Cardiac muscle cell (in vitro differentiated cells and primary cell): ENCODE measurements around the gene MAN1C1. TPM values are rescaled to one million over a fixed set of nuclear protein-coding genes. Genes with fewer than 3 reads are reported as not detected.

Experiments
- DNase-seq, 2 donors: peaks; one replicate each; pipeline versions ENCODE4 v3.0.0 to v3.0.0-alpha.2; 2010 to 2017; ENCODE audit warnings: low read depth in 1 of 2, low spot score in 1 of 2
- H3K27ac ChIP-seq: fragments of 200-600 bp; sonication (generic); 2 replicates; pipeline ENCODE4 v1.5.1; 2016
- H3K27me3 ChIP-seq: fragments of 200-600 bp; sonication (generic); 2 replicates; pipeline ENCODE4 v1.6.0; 2016; ENCODE audit warnings: control low read depth
- H3K36me3 ChIP-seq: fragments of 200-600 bp; sonication (generic); 2 replicates; pipeline ENCODE4 v1.5.1; 2016; ENCODE audit warnings: control low read depth
- H3K4me1 ChIP-seq: fragments of 200-600 bp; sonication (generic); 2 replicates; pipeline ENCODE4 v1.8.1; 2017; ENCODE audit warnings: low read depth, mild to moderate bottlenecking, mixed run types
- H3K4me3 ChIP-seq: fragments of 200-600 bp; sonication (generic); 2 replicates; pipeline ENCODE4 v1.5.1; 2016; ENCODE audit warnings: mild to moderate bottlenecking
- H3K9me3 ChIP-seq: fragments of 200-600 bp; sonication (generic); 2 replicates; pipeline ENCODE4 v1.5.1; 2017; ENCODE audit warnings: low read depth, mild to moderate bottlenecking, control low read depth
- polyA plus RNA-seq: library from polyadenylated mRNA; unstranded; fragments of >200 nt; fragmentation: Nextera tagmentation; extraction: Ambion mirVana; gene quantifications from 2 replicates; pipeline ENCODE4 v1.2.1, GENCODE V29; 2016
- total RNA-seq: library from RNA; depleted of rRNA; stranded (reverse); fragments of >200 nt; gene quantifications from 2 replicates; pipeline ENCODE4 v1.2.3, GENCODE V29; 2016
- TF ChIP-seq, protein P1 (sequence below): IDR thresholded peaks from 2 replicates; pipeline ENCODE4 v1.5.1; 2012; ENCODE audit warnings: low read depth, mild to moderate bottlenecking, low read length

The MAN1C1 gene
- total and polyA plus RNA-seq, 2 experiments from 2014 or later = 88.8 to 118 TPM

DNA sequence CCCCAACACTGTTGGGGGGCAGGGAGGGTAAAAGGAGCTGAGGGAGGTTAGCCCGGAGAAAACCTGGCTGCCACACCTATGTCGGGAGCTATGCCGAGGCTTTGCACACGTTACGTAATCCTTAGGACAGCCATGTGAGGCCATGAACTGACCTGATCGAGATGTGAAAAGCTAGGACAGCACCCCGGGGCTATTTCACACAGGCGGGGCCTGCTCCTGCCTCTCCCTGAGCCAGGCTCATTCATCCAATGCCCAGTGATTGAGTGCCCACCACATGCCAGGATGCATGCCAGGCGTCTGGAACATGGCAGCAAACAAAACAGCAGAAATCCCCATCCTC lies 43.0 kb upstream of the MAN1C1 start:
- Histone ChIP-seq H3K27me3 (no peaks in the 10 kb centered on the region), H3K27ac (no peak overlapping the region), H3K9me3 (no peaks in the 10 kb centered on the region), H3K4me1 (peaks cover 4% of the 10 kb centered on the region), H3K36me3 (no peaks in the 10 kb centered on the region), H3K4me3 (no peak overlapping the region)
- TF ChIP-seq, protein P1, sequence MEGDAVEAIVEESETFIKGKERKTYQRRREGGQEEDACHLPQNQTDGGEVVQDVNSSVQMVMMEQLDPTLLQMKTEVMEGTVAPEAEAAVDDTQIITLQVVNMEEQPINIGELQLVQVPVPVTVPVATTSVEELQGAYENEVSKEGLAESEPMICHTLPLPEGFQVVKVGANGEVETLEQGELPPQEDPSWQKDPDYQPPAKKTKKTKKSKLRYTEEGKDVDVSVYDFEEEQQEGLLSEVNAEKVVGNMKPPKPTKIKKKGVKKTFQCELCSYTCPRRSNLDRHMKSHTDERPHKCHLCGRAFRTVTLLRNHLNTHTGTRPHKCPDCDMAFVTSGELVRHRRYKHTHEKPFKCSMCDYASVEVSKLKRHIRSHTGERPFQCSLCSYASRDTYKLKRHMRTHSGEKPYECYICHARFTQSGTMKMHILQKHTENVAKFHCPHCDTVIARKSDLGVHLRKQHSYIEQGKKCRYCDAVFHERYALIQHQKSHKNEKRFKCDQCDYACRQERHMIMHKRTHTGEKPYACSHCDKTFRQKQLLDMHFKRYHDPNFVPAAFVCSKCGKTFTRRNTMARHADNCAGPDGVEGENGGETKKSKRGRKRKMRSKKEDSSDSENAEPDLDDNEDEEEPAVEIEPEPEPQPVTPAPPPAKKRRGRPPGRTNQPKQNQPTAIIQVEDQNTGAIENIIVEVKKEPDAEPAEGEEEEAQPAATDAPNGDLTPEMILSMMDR = no peak
- DNase-seq = no peak

DNA sequence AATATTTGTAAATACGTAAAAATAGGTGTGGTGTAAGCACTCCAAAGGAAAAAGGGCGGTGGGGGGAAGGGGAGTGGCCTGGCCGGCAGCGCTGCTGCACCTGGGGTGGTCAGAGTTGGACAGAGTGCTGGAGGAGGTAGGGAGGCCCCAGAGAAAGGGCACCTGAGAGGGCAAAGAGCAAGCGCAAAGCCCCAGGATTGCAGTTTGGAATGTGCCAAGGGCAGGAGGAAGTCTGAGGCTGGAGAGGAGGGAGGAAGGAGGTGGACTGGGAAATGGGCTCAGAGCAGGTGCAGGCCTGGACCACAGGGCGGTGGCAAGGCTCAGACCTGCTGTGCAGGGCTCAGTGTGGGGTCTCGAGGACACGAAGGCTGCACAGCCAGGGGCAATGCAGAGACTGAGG lies 42.6 kb upstream of the MAN1C1 start:
- H3K27ac ChIP-seq = no peak overlapping the region
- H3K9me3 ChIP-seq = no peaks in the 10 kb centered on the region
- TF ChIP-seq, protein P1 = no peak
- DNase-seq = no peak
- no peak overlapping the region for H3K4me3 ChIP-seq
- peaks cover 4% of the 10 kb centered on the region for H3K4me1 ChIP-seq
- H3K27me3 ChIP-seq = no peaks in the 10 kb centered on the region
- no peaks in the 10 kb centered on the region for H3K36me3 ChIP-seq

DNA sequence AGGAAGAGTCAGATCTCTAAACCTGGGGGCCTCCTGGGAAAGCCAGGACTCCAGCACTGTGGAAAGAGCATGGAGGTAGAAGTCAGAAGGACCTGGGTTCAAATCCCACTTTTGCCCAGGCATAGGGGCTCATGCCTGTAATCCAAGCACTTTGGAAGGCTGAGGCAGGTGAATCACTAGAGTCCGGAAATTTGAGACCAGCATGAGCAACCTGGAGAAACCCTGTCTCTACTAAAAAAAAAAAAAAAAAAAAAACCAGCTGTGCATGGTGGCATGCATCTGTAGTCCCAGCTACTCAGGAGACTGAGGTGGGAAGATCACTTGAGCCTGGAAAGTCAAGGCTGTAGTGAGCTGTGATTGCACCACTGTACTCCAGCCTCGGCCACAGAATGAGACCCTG lies 41.4 kb upstream of the MAN1C1 start:
- no peaks in the 10 kb centered on the region for H3K9me3 ChIP-seq
- TF ChIP-seq, protein P1 = no peak
- no peaks in the 10 kb centered on the region for H3K36me3 ChIP-seq
- H3K4me3 ChIP-seq = no peak overlapping the region
- peaks cover 4% of the 10 kb centered on the region for H3K4me1 ChIP-seq
- H3K27ac ChIP-seq = no peak overlapping the region
- H3K27me3 ChIP-seq = no peaks in the 10 kb centered on the region
- no peak for DNase-seq

DNA sequence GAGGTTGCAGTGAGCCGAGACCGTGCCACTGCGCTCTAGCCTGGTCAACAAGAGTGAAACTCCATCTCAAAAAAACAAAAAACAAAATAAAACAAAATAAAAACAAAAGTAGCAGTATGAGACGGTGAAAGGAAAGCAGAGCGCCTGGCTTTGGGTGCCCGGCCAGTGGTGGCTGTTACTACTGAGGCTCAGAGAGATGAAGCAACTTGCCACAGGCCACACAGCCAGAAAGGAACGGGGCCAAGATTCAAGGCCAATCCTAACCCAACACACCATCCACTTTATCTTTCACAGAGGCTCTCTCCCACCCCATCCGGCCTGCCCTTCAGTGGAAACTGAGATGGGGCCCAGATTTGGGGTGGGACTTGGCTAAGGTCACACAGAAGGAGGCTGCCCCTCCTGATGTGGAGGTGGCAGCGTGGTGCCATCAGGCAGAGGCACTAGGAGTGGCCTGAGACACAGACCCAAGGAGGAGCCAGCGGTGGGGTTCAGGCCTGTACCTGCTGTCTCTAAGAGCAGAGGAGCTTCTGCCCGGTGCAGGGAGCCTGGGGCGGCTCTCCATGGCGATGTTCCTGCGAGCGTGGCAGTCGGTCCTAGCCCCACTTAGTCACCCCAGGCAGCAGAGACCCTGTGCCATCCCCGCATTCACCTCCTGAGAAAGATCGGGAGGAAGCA lies 40.0 kb upstream of the MAN1C1 start:
- Histone ChIP-seq H3K27me3 (no peaks in the 10 kb centered on the region), H3K27ac (no peak overlapping the region), H3K9me3 (no peaks in the 10 kb centered on the region), H3K4me1 (peaks cover 4% of the 10 kb centered on the region), H3K36me3 (no peaks in the 10 kb centered on the region), H3K4me3 (no peak overlapping the region)
- no peak for DNase-seq
- TF ChIP-seq, protein P1 = no peak

DNA sequence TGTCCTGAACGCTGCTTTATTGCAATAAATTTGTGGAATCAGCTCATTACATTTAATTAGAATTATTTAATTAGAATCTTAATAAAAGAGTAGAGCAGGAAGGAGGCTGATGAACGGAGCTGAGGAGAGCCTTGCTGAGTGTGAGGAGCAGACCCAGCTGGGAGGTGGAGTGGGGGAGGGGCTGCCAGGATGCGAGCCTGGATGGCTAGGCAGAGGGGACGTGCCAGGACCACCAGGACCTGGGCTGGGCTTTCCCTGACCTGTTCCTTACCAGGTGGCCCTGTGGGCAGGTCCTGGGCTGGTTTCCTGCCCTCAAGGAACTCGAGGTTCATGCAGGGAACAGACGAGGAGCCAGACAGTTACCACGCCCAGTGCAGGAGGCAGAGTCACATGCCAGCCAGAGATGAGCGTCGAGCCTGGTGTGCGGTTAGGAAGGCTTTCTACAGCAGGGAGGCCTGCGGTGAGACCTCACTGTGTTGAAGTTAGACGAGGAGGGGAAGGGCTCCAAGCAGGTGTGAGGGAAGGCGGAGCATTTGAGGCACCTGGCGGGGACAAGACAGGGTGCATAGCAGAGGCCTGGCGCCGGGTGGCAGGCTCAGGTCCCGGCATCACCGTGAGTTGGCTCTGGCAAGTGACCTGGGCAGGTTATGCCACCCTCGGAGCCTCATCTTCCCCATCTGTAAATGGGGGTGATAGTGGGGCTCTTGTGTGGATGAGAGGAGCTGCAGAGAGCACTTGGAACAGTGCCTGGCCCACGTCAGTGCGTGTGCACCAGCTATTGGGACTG lies 39.3 kb upstream of the MAN1C1 start:
- H3K4me3 ChIP-seq = no peak overlapping the region
- no peaks in the 10 kb centered on the region for H3K27me3 ChIP-seq
- no peaks in the 10 kb centered on the region for H3K36me3 ChIP-seq
- H3K9me3 ChIP-seq = no peaks in the 10 kb centered on the region
- peaks cover 4% of the 10 kb centered on the region for H3K4me1 ChIP-seq
- TF ChIP-seq, protein P1 = no peak
- no peak for DNase-seq
- H3K27ac ChIP-seq = no peak overlapping the region
